Activated effector memory CD4-positive, alpha-beta T cell treated with Interleukin-2 at 50 U/mL for 16 hours (primary cell): Measurements from ENCODE around the gene RAB1B.
"Not testable (repeated sequence)": the region's sequence is repeated elsewhere in the genome, so short reads cannot be mapped to it uniquely, and the experiment has no call there.

Source experiments
- DNase-seq: peaks from one replicate; pipeline ENCODE4 v3.0.0-alpha.2; 2020

Gene RAB1B

GRCh38 chr11:66239998-66240780 lies 28.2 kb upstream of the RAB1B start:
- no peak for DNase-seq

DNA sequence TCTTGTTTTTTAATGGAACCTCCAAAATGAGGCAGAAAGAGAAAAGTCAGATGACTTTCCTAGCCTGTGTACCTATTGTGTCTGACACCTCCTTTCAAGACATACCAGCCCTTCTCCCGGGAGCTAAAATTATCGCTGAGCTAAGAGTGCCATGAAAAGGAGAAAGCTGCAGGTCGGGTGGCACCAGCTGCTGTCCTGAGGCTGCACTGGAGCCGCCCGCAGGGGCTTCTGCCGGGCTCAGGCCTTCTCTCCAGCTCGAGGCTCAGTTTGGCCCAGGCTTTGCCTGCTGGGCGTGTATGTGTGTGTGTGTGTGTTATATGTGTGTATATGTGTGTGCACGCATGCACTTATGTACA lies 27.7 kb upstream of the RAB1B start:
- no peak for DNase-seq

DNA sequence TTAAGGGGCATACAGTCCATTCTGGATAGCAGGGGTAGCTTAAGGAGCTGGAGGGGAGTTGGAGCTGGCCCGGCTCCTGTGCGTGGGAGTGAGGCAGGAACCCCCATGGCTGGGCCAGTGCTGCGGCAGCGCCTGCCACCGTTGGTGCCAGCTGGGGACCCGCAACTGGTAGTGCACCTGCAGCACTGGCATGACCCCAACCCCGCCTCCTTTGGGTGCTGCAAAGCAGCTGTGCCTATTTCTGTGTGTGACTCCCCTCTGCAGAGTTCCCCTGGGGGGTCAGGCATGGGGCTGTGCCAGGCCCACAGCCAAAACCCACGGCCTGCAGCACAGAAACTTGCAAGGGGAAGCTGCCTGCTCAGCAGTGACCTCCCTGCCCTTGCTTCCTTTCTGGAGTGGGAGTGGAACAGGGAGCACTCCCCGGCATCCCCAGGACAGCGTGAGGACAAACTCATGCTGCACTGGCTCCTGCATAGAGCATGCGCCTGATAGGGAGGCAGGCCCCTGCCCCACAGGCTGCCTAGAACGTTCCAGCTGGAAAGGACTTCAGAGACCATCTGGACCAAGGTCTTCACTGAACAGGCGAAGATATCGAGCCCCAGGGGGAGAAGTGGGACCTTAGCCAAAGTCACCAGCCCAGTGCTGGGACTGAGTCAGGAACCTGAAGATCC lies 26.2 kb upstream of the RAB1B start:
- no peak for DNase-seq

DNA sequence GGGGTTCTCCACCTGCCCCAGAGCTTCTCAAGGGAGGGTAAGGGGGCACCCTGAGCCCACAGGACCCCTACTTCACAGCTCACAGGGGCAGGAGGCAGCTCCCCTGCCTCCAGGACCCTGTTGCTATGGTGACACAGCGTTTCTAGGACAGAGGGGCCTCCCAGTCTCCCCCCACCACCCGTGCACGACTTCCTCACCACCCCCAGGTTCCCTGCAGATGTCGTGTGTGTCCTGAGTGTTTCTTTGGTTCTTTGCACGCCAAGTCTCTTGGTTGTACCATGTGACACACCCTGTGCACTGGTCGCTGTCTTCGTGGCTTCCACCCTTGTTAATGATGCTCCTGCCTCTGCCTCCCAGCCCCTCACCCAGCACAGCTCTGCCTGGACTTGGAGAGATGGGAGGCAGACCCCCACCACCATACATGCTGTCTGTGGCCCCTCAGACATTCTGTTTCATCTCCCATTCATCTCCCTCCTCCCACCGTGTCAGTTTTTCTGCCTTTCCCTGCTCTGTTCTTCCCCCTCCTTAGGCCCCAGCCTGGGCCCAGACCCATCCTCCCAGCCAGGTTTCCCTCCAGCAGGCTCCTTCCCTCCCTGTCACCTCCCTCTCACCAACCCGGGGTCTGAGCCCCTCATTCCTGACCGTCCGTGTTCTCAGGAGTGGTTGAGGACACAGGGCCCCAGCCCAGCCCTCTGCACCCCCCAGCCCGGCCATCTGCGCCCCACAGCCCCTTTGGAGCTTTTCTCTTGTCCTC lies 24.5 kb upstream of the RAB1B start:
- DNase-seq, result no peak

DNA sequence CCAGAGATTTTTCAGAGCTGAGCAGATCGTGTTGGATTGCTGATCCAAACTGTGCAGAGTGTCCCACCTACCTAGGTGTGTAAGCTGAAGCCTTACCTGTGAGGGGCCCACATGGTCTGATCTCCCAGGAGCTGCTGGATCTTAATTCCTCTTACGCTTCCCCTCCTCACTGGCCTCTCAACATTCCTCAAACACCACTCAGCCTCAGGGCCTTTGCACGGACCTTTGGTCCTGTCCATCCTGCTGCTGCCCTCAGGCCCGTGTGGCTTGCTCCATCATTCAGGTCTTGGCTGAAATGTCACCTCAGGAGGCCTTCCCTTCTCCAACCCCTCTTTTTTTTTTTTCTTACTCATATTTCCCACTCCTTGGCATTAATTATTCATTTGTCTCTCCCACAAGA lies 21.1 kb upstream of the RAB1B start:
- DNase-seq, result no peak

GRCh38 chr11:66247801-66248200 lies 20.6 kb upstream of the RAB1B start:
- no peak for DNase-seq

- no peak for DNase-seq
These were observed 19.5 kb upstream of the RAB1B start for GRCh38 chr11:66248903-66249302.

DNA sequence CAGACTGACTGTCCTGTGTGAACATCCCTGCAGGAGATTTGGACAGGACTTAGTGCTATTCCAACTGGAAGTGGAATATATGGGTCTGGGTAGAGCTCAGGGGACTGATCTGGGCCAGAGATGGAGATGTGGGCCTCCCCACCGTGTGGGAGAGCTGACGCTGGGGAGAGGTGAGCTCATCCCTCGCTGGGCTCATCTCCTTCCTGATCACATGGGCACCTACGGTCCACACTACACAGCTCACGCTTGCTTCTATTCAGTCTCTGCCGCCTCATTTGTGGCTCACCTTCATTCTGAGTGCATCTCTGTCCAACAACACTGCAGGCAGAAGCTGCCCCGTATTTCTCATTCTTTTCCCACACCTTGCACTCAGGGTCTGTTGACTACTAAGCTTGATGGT lies 16.6 kb upstream of the RAB1B start:
- no peak for DNase-seq

GRCh38 chr11:66253081-66253480 lies 15.4 kb upstream of the RAB1B start:
- DNase-seq, result not testable (repeated sequence)

DNA sequence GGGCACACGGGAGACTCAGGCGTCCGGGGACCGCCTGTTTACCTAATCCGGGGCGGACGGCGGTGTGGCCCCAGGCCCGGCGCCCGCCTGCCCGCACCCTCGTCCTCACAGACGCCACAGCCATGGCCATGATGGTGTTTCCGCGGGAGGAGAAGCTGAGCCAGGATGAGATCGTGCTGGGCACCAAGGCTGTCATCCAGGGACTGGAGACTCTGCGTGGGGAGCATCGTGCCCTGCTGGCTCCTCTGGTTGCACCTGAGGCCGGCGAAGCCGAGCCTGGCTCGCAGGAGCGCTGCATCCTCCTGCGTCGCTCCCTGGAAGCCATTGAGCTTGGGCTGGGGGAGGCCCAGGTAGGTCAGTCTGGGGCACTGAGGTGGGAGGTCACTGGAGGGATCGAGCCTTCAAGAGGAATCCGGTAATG lies 10.0 kb upstream of the RAB1B start:
- no peak for DNase-seq

DNA sequence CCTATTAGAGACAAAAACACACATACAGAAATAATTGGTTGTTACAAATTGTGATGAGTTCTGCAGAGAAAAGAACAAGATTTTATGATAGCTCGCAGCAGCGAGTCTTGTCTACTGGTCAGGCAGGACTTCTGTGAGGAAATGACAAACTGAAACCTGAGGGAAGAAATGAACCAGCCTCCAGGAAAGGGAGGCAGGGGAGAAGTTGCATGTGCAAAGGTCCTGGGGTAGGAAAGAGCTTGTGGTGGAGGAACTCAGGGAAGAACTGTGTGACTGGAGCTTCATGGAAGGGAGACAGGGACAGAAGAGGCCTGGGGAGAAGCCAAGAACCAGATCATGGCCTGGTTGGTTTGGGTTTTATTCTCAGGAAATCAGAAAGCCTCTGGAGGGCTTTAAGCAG lies 9.2 kb upstream of the RAB1B start:
- no peak for DNase-seq

DNA sequence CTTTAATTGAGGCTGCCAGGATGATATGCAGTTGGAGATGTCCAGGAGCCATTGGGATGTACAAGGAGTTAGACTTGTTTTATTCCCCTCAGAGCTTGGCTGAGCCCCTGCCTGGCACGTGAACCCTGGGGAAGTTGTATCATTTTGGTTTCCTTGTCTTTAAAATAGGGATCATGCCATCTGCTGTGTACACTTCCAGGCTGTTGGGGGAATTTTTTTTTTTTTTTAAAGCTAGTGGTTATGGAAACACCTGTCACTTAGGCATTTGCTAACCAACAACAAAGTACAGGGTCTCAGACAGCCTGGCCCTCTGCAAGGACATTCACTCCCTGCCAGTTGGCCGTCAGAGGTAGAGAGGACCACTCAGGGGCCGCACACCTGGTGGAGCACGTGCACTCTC lies 8.5 kb upstream of the RAB1B start:
- DNase-seq, result no peak

- DNase-seq, result no peak
These were observed 6.9 kb upstream of the RAB1B start for GRCh38 chr11:66261578-66261977.

- no peak for DNase-seq
These were observed 6.2 kb upstream of the RAB1B start for GRCh38 chr11:66262191-66262590.

DNA sequence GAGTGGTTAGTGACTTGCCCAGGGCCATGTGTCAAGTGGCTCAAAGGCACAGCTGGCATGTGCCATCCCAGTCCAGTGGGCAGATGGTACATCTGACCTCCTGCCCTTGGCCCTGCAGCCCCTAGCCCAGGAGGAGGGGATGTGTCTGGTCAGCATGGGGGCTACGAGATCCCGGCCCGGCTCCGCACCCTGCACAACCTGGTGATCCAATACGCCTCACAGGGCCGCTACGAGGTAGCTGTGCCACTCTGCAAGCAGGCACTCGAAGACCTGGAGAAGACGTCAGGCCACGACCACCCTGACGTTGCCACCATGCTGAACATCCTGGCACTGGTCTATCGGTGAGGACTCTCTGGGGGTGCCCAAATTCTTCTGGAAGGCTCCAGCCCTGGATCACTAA lies 5.7 kb upstream of the RAB1B start:
- no peak for DNase-seq

- DNase-seq, result no peak
These were observed 5.2 kb upstream of the RAB1B start for GRCh38 chr11:66263231-66263630.

DNA sequence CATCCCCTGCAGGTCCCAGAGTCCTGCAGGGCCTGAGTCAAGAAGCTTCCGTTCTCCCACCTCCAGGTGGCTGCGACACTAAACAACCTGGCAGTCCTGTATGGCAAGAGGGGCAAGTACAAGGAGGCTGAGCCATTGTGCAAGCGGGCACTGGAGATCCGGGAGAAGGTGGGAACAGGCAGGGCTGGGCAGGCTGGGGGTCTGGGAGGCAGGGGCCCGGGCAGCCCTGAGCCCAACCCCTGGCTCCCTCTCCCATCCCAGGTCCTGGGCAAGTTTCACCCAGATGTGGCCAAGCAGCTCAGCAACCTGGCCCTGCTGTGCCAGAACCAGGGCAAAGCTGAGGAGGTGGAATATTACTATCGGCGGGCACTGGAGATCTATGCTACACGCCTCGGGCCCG lies 4.7 kb upstream of the RAB1B start:
- DNase-seq, result no peak

GRCh38 chr11:66264383-66264782 lies 4.1 kb upstream of the RAB1B start:
- no peak for DNase-seq

GRCh38 chr11:66264914-66265313 lies 3.5 kb upstream of the RAB1B start:
- DNase-seq, result no peak

- no peak for DNase-seq
These were observed 2.7 kb upstream of the RAB1B start for GRCh38 chr11:66265531-66266377.

GRCh38 chr11:66266378-66267038 lies 1.9 kb upstream of the RAB1B start:
- no peak for DNase-seq

DNA sequence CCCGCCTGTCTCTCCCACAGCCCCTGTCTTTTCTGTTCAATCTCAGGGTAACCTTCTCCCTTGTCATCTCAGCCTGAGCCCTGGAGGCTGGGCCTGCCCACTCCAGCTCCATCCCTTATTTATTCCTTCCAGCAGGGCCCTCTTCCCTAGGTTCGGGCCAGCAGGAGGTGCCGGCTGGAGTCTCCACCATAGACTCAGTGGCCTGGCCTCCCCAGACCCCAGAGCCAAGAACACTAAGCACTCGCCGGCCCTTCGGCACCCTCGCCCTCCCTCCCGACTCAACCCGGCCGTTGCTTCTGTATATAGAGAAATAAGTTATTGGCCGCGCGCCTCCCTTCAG lies 1.4 kb upstream of the RAB1B start:
- no peak for DNase-seq
